AG09309 (cell line): ENCODE results near the gene ETV3.

Experiments
- DNase-seq: peaks from one replicate; pipeline ENCODE4 v3.0.0-alpha.2; 2010; ENCODE audit warnings: low read depth
- H3K4me3 ChIP-seq: 2 replicates; pipeline ENCODE4 v1.5.1; 2011; ENCODE audit warnings: mild to moderate bottlenecking, low read depth, low read length, moderate library complexity; ENCODE audit not compliant: control insufficient read depth
- TF ChIP-seq, protein P1 (sequence below): IDR thresholded peaks from 2 replicates; pipeline ENCODE4 v1.5.1; 2011; ENCODE audit warnings: mild to moderate bottlenecking, low read depth, low read length, inconsistent platforms; ENCODE audit not compliant: insufficient read depth, control insufficient read depth; ENCODE audit errors: missing control alignments

The ETV3 gene

GRCh38 chr1:157111396-157112165 is 26.6 kb downstream of the ETV3 start:
- no peak overlapping the region for H3K4me3 ChIP-seq
- TF ChIP-seq, protein P1, sequence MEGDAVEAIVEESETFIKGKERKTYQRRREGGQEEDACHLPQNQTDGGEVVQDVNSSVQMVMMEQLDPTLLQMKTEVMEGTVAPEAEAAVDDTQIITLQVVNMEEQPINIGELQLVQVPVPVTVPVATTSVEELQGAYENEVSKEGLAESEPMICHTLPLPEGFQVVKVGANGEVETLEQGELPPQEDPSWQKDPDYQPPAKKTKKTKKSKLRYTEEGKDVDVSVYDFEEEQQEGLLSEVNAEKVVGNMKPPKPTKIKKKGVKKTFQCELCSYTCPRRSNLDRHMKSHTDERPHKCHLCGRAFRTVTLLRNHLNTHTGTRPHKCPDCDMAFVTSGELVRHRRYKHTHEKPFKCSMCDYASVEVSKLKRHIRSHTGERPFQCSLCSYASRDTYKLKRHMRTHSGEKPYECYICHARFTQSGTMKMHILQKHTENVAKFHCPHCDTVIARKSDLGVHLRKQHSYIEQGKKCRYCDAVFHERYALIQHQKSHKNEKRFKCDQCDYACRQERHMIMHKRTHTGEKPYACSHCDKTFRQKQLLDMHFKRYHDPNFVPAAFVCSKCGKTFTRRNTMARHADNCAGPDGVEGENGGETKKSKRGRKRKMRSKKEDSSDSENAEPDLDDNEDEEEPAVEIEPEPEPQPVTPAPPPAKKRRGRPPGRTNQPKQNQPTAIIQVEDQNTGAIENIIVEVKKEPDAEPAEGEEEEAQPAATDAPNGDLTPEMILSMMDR, result no peak
- DNase-seq, result no peak

DNA sequence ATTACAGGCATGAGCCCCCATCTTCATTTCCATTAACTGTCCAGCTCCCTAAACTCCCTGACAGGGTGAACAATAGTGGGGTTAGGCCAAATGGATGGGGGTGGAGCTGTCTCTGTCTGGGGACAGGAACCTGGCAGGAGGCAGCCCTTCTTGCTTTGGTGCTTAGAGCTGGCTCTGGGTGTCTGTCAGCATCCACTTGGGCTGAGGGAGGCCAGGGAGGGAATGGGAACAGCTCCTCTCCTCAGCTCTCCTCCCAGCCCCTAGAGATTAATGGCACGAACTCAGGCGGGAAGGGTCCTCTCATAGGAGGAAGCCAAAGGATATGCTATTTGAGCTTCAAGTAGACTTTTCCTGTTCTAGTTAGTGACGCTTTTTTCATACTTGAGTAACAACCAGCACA is 27.5 kb downstream of the ETV3 start:
- TF ChIP-seq, protein P1, result no peak
- DNase-seq, result no peak
- no peak overlapping the region for H3K4me3 ChIP-seq

DNA sequence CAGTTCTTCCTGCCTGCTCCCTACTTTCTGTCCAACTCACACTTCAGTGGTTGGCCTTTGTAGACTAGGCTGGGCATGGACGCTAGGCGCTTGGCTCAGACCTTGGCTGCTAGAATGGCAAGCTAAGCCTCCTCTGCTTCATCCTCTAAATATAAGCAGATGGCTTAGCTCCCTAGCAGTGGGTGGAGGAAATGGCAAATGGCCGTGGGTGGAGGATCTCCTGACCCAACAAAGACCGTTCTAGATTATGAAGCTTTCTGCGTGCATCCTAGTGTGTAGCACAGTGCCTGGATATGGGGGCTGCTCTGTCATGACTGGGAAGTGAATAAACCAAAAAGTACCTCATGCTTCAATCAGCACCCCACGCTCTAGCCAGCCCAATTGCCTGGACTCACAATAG is 28.2 kb downstream of the ETV3 start:
- no peak for DNase-seq
- TF ChIP-seq, protein P1, result no peak
- no peak overlapping the region for H3K4me3 ChIP-seq

- no peak overlapping the region for H3K4me3 ChIP-seq
- DNase-seq, result no peak
- TF ChIP-seq, protein P1, result no peak
Measured at GRCh38 chr1:157108448-157108847, 29.7 kb downstream of the ETV3 start.

DNA sequence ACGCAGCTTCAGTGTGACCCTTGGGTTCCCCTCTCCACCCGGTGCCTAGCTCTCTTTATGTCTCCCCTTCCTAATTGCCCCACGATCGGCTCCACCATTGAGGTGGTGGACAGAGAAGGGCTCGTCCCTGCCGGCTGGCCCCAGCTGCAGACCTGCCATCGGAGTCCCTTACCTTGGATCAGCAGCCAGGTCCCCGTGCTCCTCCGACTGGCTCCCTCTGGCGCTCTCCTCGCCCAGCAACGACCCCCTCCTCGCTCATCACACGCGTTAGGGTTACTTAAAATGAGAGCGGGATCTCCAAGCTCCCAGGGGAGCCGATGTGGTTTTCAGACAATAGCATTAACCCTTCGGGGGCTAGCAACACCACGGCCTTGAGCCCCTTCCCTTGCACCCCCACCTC is 30.5 kb downstream of the ETV3 start:
- TF ChIP-seq, protein P1, result no peak
- DNase-seq, result no peak
- no peak overlapping the region for H3K4me3 ChIP-seq

DNA sequence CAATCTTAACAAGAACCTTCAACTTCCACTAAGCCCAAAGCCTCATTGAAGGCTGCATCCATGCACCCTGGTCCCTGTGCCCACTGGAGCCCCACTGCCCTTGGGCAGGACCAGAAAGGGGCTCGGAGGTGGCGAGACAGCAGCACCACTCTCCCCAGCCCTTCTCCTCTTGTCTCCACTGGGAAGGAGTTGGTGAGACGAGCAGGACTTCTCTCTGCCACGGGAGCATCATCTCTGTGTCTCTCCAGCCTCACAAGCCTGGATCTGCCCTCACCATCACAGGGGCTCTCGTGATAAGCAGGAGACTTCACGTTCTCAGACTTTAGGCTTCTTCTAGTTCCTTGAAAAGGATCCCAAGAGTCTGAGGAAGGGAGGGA is 31.4 kb downstream of the ETV3 start:
- no peak overlapping the region for H3K4me3 ChIP-seq
- TF ChIP-seq, protein P1, result no peak
- no peak for DNase-seq
